Breast epithelium (tissue), 3 donors: ENCODE data around the gene DNAJC5G.

Experiments used
- POLR2A ChIP-seq: fragments of 450-650 bp; IDR thresholded peaks from one replicate; pipeline ENCODE4 v1.6.1; 2016; ENCODE audit warnings: antibody characterized with exemption, mild to moderate bottlenecking, moderate library complexity
- TF ChIP-seq, protein P1 (sequence below), 3 donors: fragments of 450-650 bp; IDR thresholded peaks; one replicate each; pipeline ENCODE4 v1.5.1; 2016 to 2017; ENCODE audit warnings: antibody characterized with exemption in 3 of 3, mild to moderate bottlenecking in 3 of 3, moderate library complexity in 3 of 3

GRCh38 chr2:27271631-27272340, 3.4 kb upstream of the DNAJC5G start:
- TF ChIP-seq, protein P1, sequence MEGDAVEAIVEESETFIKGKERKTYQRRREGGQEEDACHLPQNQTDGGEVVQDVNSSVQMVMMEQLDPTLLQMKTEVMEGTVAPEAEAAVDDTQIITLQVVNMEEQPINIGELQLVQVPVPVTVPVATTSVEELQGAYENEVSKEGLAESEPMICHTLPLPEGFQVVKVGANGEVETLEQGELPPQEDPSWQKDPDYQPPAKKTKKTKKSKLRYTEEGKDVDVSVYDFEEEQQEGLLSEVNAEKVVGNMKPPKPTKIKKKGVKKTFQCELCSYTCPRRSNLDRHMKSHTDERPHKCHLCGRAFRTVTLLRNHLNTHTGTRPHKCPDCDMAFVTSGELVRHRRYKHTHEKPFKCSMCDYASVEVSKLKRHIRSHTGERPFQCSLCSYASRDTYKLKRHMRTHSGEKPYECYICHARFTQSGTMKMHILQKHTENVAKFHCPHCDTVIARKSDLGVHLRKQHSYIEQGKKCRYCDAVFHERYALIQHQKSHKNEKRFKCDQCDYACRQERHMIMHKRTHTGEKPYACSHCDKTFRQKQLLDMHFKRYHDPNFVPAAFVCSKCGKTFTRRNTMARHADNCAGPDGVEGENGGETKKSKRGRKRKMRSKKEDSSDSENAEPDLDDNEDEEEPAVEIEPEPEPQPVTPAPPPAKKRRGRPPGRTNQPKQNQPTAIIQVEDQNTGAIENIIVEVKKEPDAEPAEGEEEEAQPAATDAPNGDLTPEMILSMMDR (IDR thresholded peaks at IDR 0.05) = no peak
- TF ChIP-seq POLR2A = no peak
